GM12873 (cell line): ENCODE measurements around the gene EMC10.

ENCODE experiments used
- CTCF ChIP-seq: IDR thresholded peaks from 2 replicates; pipeline ENCODE4 v1.5.1; 2012; ENCODE audit warnings: low read depth, mild to moderate bottlenecking, moderate library complexity, low read length, control low read depth; ENCODE audit not compliant: insufficient read depth; ENCODE audit errors: missing control alignments

The EMC10 gene

GRCh38 chr19:50447053-50447452 is 29.3 kb upstream of the EMC10 start:
- TF ChIP-seq CTCF: no peak

- TF ChIP-seq CTCF: no peak
Observed at GRCh38 chr19:50447750-50448149, 28.6 kb upstream of the EMC10 start.

- TF ChIP-seq CTCF: no peak
Observed at GRCh38 chr19:50449236-50449899, 26.9 kb upstream of the EMC10 start.

GRCh38 chr19:50450369-50451222 is 25.7 kb upstream of the EMC10 start:
- no peak for TF ChIP-seq CTCF

GRCh38 chr19:50451223-50451534 is 25.1 kb upstream of the EMC10 start:
- no peak for TF ChIP-seq CTCF

GRCh38 chr19:50453243-50453642 is 23.1 kb upstream of the EMC10 start:
- no peak for TF ChIP-seq CTCF

- no peak for TF ChIP-seq CTCF
Observed at GRCh38 chr19:50455992-50456391, 20.3 kb upstream of the EMC10 start.
